HG03064 (cell line): ENCODE measurements around the gene RTN4IP1.

Experiments
- ATAC-seq: cut with Tn5 transposase; IDR thresholded peaks from one replicate; pipeline ENCODE4 v1.9.1; 2021; ENCODE audit warnings: low read depth; ENCODE audit not compliant: unreplicated experiment

The RTN4IP1 gene

GRCh38 chr6:106527117-106527516 is 102.2 kb downstream of the RTN4IP1 start:
- no peak for ATAC-seq

DNA sequence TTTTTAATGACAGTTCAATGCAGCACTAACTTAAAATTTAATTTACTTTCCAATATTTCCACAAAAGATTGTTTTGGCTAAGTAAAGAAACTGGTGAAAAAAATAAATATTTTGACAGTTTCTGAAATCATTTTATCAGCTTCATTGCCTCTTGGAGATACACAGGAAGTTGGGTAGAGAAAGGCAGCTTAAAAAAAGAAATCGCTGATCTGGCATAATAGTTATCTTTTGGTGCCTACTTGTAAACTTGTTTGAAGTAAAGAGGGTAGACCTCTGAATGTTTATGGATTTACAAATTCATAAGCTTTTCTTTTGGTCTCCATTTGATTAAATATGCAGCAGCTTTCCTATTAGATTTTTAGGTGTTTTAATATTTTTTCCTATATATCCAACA is 103.4 kb downstream of the RTN4IP1 start:
- no peak for ATAC-seq

GRCh38 chr6:106525107-106525881 is 104.0 kb downstream of the RTN4IP1 start:
- no peak for ATAC-seq

DNA sequence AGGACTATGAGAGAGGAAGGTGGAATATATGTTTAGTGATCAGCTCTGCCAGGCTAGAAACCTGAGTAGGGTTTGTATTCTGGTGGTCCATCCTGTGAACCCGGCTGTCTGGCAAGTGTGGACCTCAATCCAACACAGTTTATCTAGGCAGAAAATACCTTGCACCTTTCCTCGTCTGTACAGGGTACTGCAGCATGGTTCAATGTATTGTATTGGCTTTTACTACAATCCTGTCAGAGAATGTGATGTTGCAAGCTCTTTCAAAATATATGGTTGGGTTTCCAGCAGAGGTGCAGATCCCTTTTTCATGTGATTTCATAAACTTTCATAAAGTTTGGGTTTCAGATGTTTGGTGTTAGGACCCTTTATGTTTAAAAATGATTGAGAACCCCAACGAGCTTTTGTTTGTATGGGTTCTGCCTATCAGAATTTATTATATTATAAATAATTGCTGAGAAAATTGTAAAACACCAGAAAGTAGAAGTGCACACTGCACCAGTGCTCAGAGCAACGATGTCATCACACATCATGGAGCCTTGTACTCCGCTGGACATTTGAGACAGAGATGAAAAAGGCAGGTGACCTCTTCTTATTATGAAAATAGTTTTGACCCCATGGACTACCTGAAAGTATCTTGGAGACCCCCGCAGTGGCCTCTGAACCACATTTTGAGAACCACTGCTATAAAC is 106.6 kb downstream of the RTN4IP1 start:
- no peak for ATAC-seq
